Panc1 (cell line): ENCODE measurements around the gene RGS9. TPM values are rescaled to one million over a fixed set of nuclear protein-coding genes. Genes with fewer than 3 reads are reported as not detected.

Experiments used
- ATAC-seq: fragments of 200-7000 bp; cut with Tn5 transposase; 2 replicates; pipeline ENCODE4 v1.9.1; 2020; ENCODE audit warnings: mild to moderate bottlenecking, moderate library complexity
- BruUV-seq: library from RNA; stranded (reverse); fragments of 400-500 nt; replicated peaks from 2 replicates; lab custom pipeline; 2021; lab: Mats Ljungman, UMichigan
- CTCF ChIA-PET: fragments of 300-600 bp; sonication (Branson Sonifier 250); formaldehyde crosslinking; loops from one replicate; lab custom pipeline; 2022; ENCODE audit warnings: antibody characterized with exemption; lab: Charles Lee
- POLR2A ChIA-PET: fragments of 300-600 bp; sonication (Branson Sonifier 250); formaldehyde crosslinking; loops from one replicate; lab custom pipeline; 2022; ENCODE audit warnings: antibody characterized with exemption; lab: Charles Lee
- DNase-seq: peaks from one replicate; pipeline ENCODE4 v3.0.0-alpha.2; 2010; ENCODE audit warnings: low read depth, low spot score
- H3K27ac ChIP-seq: 2 replicates; pipeline ENCODE4 v1.5.1; 2011; ENCODE audit warnings: mild to moderate bottlenecking, low read length, inconsistent platforms
- H3K27me3 ChIP-seq: fragments of 200-500 bp; sonication (Bioruptor generic); 2 replicates; pipeline ENCODE4 v1.6.0; 2014; ENCODE audit warnings: low read length, inconsistent platforms; ENCODE audit not compliant: control insufficient read depth, insufficient read depth
- H3K36me3 ChIP-seq: fragments of 200-500 bp; sonication (Bioruptor generic); 2 replicates; pipeline ENCODE4 v1.5.1; 2014; ENCODE audit warnings: inconsistent platforms, mild to moderate bottlenecking, low read length, moderate library complexity; ENCODE audit not compliant: control insufficient read depth, insufficient read depth
- H3K4me1 ChIP-seq: 2 replicates; pipeline ENCODE4 v1.5.1; 2011; ENCODE audit warnings: inconsistent platforms, mild to moderate bottlenecking, low read length, moderate library complexity; ENCODE audit not compliant: control insufficient read depth, insufficient read depth
- H3K4me3 ChIP-seq, 2 experiments: 2 replicates each; pipeline ENCODE4 v1.5.1; 2011 to 2012; ENCODE audit warnings: low read depth in 2 of 2, low read length in 2 of 2, mild to moderate bottlenecking in 2 of 2, inconsistent platforms in 1 of 2, moderate library complexity in 1 of 2
- H3K9me3 ChIP-seq: fragments of 200-500 bp; sonication (Bioruptor generic); 2 replicates; pipeline ENCODE4 v1.5.1; 2014; ENCODE audit warnings: low read depth, mild to moderate bottlenecking, inconsistent platforms, low read length, moderate library complexity; ENCODE audit not compliant: control insufficient read depth, insufficient read depth
- POLR2AphosphoS5 ChIP-seq: IDR thresholded peaks from 2 replicates; pipeline ENCODE4 v1.6.1; 2012; ENCODE audit warnings: mild to moderate bottlenecking, low read depth, low read length, moderate library complexity
- SIN3A ChIP-seq: IDR thresholded peaks from 2 replicates; pipeline ENCODE4 v1.6.1; 2012; ENCODE audit warnings: low read depth, mild to moderate bottlenecking, low read length, moderate library complexity, borderline replicate concordance; ENCODE audit not compliant: insufficient read depth
- TCF7L2 ChIP-seq: IDR thresholded peaks from 2 replicates; pipeline ENCODE4 v1.6.1; 2011; ENCODE audit warnings: mild to moderate bottlenecking, low read depth, low read length, inconsistent platforms
- in situ Hi-C: cut with HindIII; loops from 2 replicates; pipeline ENCODE4 v1.10.0; 2016; ENCODE audit warnings: low sequenced_read_pairs, low pct_unique_long_range_greater_than_20kb
- intact Hi-C: fragments of 100-400 bp; cut with micrococcal nuclease; formaldehyde crosslinking; loops from one replicate; pipeline ENCODE4 v1.10.0; 2022; ENCODE audit not compliant: unreplicated experiment
- total RNA-seq: library from RNA; stranded (reverse); gene quantifications from one replicate; pipeline ENCODE4 v1.2.1, GENCODE V29; 2021; ENCODE audit not compliant: unreplicated experiment
- TF ChIP-seq, protein P1 (sequence below): fragments of 450-650 bp; IDR thresholded peaks from 2 replicates; pipeline ENCODE4 v1.5.1; 2017; ENCODE audit warnings: mild to moderate bottlenecking
- TF ChIP-seq, protein P2 (sequence below), 2 experiments: IDR thresholded peaks; 2 replicates each; pipeline ENCODE4 v1.6.1; 2011 to 2012; ENCODE audit warnings: low read depth in 2 of 2, control low read depth in 1 of 2, low read length in 1 of 2, mild to moderate bottlenecking in 1 of 2, moderate library complexity in 1 of 2; ENCODE audit not compliant: insufficient read depth in 1 of 2

RGS9 gene
- total RNA-seq, 1 experiment from 2014 or later, result 3.3 TPM

GRCh38 chr17:65156185-65156834 lies 19.1 kb downstream of the RGS9 start:
- TF ChIP-seq, protein P1, sequence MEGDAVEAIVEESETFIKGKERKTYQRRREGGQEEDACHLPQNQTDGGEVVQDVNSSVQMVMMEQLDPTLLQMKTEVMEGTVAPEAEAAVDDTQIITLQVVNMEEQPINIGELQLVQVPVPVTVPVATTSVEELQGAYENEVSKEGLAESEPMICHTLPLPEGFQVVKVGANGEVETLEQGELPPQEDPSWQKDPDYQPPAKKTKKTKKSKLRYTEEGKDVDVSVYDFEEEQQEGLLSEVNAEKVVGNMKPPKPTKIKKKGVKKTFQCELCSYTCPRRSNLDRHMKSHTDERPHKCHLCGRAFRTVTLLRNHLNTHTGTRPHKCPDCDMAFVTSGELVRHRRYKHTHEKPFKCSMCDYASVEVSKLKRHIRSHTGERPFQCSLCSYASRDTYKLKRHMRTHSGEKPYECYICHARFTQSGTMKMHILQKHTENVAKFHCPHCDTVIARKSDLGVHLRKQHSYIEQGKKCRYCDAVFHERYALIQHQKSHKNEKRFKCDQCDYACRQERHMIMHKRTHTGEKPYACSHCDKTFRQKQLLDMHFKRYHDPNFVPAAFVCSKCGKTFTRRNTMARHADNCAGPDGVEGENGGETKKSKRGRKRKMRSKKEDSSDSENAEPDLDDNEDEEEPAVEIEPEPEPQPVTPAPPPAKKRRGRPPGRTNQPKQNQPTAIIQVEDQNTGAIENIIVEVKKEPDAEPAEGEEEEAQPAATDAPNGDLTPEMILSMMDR, result no peak
- TF ChIP-seq POLR2AphosphoS5 (no peak), SIN3A (no peak), TCF7L2 (no peak)
- TF ChIP-seq, protein P2, sequence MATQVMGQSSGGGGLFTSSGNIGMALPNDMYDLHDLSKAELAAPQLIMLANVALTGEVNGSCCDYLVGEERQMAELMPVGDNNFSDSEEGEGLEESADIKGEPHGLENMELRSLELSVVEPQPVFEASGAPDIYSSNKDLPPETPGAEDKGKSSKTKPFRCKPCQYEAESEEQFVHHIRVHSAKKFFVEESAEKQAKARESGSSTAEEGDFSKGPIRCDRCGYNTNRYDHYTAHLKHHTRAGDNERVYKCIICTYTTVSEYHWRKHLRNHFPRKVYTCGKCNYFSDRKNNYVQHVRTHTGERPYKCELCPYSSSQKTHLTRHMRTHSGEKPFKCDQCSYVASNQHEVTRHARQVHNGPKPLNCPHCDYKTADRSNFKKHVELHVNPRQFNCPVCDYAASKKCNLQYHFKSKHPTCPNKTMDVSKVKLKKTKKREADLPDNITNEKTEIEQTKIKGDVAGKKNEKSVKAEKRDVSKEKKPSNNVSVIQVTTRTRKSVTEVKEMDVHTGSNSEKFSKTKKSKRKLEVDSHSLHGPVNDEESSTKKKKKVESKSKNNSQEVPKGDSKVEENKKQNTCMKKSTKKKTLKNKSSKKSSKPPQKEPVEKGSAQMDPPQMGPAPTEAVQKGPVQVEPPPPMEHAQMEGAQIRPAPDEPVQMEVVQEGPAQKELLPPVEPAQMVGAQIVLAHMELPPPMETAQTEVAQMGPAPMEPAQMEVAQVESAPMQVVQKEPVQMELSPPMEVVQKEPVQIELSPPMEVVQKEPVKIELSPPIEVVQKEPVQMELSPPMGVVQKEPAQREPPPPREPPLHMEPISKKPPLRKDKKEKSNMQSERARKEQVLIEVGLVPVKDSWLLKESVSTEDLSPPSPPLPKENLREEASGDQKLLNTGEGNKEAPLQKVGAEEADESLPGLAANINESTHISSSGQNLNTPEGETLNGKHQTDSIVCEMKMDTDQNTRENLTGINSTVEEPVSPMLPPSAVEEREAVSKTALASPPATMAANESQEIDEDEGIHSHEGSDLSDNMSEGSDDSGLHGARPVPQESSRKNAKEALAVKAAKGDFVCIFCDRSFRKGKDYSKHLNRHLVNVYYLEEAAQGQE (IDR thresholded peaks at IDR 0.05; ENCODE audit: insufficient read depth in 1 of 2, low read depth in 2 of 2, low read length in 1 of 2), result no peak
- DNase-seq (no peak), ATAC-seq (no peak)
- ChIA-PET POLR2A (no interaction called here), CTCF (no interaction called here)
- no peaks in the 10 kb centered on the region for H3K9me3 ChIP-seq
- no peaks in the 10 kb centered on the region for H3K36me3 ChIP-seq
- H3K27ac ChIP-seq, result no peak overlapping the region
- BruUV-seq, result no TSS peak
- in situ Hi-C loops, result no loop called here
- no peaks in the 10 kb centered on the region for H3K4me1 ChIP-seq
- no peak overlapping the region for H3K4me3 ChIP-seq
- intact Hi-C loops, result no loop called here
- no peaks in the 10 kb centered on the region for H3K27me3 ChIP-seq

- no peak for TF ChIP-seq TCF7L2
- TF ChIP-seq, protein P2 (IDR thresholded peaks at IDR 0.05; ENCODE audit: insufficient read depth in 1 of 2, low read depth in 2 of 2, low read length in 1 of 2), result no peak
- TF ChIP-seq, protein P1, result no peak
- no TSS peak for BruUV-seq
- intact Hi-C loops, result no loop called here
- H3K4me1 ChIP-seq, result no peaks in the 10 kb centered on the region
- H3K36me3 ChIP-seq, result no peaks in the 10 kb centered on the region
- no peak overlapping the region for H3K4me3 ChIP-seq
- H3K9me3 ChIP-seq, result no peaks in the 10 kb centered on the region
- no peaks in the 10 kb centered on the region for H3K27me3 ChIP-seq
- in situ Hi-C loops, result no loop called here
- CTCF ChIA-PET, result no interaction called here
- DNase-seq (no peak), ATAC-seq (no peak)
- no peak overlapping the region for H3K27ac ChIP-seq
- POLR2A ChIA-PET, result no interaction called here
These were observed 19.8 kb downstream of the RGS9 start for GRCh38 chr17:65156835-65157565.
